Fibroblast of skin of back (primary cell): ENCODE results near the gene TAF4.
A peak's percentile ranks its signal among the peaks of the same experiment; 100 is the strongest.
"Not testable (repeated sequence)": the region's sequence is repeated elsewhere in the genome, so short reads cannot be mapped to it uniquely, and the experiment has no call there.

Experiments
- DNase-seq: peaks from one replicate; pipeline ENCODE4 v3.0.0-alpha.2; 2013

TAF4 gene

DNA sequence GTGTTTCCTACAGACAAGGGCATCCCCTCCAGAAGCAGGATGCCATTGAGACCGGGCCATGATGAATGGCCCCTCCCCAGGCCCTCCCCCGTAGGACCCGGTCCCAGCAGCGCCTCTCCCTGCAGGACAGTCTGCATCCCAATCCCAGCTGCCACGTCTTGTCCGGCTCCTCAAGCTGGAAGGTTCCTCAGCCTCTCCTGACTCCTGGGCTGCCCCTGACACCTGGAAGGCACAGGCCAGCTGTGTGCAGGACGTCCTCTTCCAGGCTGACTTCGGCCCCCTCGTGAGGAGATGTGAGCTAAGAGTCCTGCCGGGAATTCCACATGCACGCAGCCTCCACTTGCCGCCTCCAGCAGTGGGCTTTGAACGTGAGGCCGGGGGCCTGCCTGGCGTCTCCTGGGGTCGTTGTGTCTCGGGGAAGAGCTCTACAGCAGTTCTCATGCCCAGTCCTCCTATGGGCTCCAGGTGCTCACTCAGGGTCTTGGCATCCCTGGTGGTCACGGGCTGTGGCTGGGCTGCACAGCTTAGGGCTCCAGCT lies 64.4 kb downstream of the TAF4 start:
- no peak for DNase-seq

- no peak for DNase-seq
These were observed 67.1 kb downstream of the TAF4 start for GRCh38 chr20:61998343-61999121.

DNA sequence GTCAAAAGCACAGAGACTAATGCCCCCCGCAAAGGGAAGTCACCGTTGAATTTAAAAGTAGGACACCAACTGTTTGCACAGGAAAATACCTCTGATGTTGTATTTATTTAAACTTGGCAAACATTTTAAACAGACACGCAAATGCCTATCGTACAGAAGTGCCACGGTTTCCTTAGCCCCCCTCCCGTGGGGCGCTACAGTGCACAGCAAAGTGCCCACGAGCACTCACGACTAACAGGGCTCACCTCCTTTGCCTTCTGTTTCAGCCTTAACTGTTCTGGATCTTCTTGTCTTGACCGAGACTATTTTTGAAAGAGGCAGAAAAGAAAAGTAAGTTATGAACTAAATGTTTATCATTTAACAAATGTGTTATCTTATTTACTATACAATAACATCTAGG lies 67.8 kb downstream of the TAF4 start:
- DNase-seq, result no peak

- DNase-seq, result no peak
These were observed 68.3 kb downstream of the TAF4 start for GRCh38 chr20:61997372-61997771.

- no peak for DNase-seq
These were observed 71.1 kb downstream of the TAF4 start for GRCh38 chr20:61994546-61994945.

DNA sequence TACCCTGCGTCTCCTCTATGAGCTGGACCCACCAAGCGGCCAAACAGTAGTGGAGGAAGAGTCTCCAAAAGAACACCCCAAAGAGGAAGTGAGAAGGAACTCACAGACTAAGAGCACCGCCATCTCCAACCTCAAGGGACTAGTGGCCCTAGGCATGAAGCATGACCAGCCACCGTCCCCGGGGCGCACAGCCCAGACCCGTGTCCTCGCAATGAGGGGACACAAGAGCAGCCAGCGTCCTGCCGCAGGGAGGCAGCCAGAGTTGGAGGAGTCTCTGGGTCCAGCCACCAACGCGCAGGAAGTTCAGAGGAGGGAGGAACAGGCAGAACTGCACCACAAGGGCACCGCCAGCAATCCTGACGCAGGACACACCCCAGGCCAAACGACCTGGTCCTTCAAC lies 72.6 kb downstream of the TAF4 start:
- no peak for DNase-seq

DNA sequence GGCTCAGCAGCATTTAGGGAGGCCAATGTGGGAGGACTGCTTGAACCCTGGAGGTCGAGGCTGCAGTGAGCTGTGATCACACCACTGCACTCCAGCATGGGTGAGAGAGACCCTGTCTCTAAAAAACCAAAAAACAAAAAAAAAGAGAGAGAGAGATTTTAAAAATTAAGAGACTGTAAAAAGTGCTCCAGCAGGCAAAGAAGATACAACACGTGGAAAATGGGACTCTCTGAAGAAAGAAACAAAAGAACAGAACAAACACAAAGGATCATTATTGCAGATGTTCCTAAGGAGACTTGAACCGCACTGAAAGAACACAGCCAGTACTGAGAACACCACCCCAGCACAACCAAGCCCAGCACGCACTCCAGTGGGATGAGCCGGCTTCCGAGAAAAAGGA lies 74.2 kb downstream of the TAF4 start:
- no peak for DNase-seq

- DNase-seq, result no peak
These were observed 75.2 kb downstream of the TAF4 start for GRCh38 chr20:61990484-61990883.

DNA sequence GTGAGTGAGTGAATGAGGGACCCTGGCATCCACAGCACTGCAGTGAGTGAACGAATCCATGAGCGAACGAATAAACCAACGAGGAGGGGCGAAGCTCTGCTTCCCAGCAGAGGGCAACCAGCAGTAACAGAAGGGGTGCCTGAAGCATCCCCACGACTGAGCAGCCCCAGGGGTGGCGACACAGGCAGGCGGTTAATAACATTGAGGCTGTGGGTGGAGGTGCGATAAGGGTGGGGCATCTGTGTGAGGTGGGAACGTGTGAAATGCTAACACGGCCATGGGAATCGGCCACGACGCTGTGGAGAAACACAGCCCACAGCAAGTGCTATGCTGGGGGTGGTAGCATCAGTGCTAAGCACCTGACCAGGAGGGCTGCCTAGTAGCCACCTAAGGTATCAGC lies 75.9 kb downstream of the TAF4 start:
- DNase-seq, result no peak

DNA sequence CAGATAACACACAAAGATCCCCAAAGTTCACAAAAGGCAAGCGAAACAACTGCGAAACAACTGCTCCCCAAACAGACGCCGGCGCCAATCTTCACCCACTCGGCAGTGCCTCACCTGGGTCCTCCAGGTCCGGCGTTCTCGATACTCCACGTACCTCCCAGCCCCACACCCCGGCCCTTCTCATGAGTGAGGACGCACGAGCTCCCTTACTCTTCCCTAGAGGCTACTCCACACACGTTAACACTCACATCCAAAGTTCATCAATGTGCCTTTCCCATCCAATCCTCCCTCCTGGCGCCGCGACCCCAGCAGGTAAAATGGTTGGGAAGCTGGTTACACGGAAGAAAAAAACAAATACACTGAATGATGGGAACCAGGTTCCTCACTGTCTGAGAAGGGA lies 77.0 kb downstream of the TAF4 start:
- DNase-seq, result no peak

GRCh38 chr20:61986762-61987321 lies 78.8 kb downstream of the TAF4 start:
- DNase-seq, result no peak

DNA sequence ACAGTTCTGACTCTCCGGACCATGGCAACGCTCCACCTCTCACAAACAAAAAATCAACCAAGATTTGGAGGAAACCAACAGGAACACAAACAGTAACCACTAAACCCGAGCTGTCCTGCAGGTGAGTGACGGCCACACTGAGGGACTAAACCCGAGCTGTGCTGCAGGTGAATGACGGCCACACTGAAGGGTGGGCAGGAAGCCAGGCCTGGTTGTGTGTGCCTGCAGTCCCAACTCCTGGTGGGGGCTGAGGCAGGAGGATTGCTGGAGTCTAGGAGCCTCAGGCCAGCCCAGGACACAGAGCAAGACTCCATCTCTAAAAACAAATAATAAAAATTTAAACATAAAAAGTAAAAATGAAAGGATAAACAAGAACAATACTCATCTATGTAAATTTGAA lies 80.6 kb downstream of the TAF4 start:
- no peak for DNase-seq

GRCh38 chr20:61984431-61984830 lies 81.2 kb downstream of the TAF4 start:
- not testable (repeated sequence) for DNase-seq

GRCh38 chr20:61983965-61984364 lies 81.7 kb downstream of the TAF4 start:
- DNase-seq, result no peak

GRCh38 chr20:61982951-61983315 lies 82.7 kb downstream of the TAF4 start:
- DNase-seq, result no peak

GRCh38 chr20:61982191-61982950 lies 83.3 kb downstream of the TAF4 start:
- DNase-seq, result no peak

GRCh38 chr20:61981691-61982090 lies 84.0 kb downstream of the TAF4 start:
- not testable (repeated sequence) for DNase-seq

DNA sequence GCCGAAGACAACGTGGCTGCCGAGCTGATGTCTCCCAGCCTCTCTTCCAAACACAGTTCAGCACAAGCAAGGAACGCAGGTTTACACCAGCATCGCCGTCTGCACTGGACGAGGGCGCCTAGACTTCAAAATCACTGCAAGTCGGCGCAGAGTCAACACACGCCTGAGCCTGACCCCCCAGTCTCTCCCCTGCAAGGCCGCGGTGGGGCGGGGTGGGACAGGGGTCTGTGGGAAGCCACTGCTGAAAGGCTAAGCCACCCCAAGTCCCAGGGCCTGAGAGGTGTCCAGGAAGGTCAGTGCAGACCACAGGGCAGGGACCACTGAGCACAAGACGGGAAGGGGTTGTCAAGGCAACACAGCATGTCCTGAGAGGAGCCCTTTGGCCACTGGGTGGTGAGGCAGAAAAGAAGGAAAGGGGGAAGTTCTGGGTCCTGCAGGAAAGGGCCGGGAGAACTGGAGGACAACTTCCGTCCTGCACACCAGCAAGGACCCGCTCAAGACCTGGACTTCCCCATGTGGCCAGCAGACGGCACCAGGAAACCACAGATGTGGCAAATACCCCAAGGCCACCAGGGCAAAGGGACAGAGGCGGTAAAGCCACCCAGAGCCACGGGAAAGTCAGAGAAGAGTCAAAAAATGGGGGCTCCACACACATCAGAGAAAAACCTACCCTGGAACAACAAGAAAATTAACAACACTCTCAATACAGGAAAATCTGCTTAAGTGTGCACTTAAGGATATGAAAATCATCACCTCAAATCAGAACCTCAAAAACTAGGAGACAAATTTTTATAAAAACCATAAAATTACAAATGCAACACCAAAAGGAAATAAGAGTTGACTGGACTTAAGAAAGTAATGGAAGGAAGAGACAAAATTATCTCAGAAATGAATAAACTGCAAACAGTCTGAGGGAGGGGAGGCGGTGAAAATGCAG lies 84.8 kb downstream of the TAF4 start:
- DNase-seq, result peak; percentile 27

DNA sequence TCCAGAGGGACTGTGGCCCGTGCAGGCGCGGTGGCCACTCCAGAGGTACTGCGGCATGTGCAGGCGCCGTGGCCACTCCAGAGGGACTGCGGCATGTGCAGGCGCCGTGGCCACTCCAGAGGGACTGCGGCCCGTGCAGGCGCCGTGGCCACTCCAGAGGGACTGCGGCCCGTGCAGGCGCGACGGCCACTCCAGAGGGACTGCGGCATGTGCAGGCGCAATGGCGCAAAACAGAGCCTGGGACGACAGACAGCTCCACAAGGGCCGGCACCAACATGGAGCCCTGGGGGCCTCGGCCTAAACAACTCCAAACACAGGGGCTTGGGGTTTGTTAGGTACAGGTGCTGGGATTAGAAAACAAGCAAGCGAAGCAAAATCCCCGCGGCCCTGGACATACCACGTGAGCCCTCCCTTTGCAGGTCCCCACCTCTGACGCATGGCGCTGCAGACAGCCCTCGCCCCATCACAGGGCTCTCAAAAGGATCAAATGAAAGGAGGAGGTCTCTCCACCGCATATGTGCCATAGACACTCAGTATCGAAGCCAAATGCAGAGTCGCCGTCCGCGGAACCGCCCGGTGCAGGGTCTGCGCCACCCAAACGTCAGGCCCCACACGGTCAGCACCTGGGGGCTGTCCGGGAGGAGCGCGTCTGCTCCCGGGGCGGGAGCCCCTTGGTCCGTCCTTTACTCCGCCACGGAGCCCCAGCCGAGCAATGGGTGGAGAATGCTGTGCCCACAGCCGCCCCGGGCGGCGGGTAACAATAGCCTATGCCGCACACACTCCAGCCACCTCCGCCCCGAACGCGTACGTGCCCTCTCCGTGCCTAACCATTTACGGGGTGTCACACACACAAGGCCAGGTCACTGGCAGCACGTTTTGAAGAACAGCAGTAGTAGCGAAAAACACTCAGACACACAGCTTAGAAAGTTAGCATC lies 85.7 kb downstream of the TAF4 start:
- DNase-seq, result no peak

DNA sequence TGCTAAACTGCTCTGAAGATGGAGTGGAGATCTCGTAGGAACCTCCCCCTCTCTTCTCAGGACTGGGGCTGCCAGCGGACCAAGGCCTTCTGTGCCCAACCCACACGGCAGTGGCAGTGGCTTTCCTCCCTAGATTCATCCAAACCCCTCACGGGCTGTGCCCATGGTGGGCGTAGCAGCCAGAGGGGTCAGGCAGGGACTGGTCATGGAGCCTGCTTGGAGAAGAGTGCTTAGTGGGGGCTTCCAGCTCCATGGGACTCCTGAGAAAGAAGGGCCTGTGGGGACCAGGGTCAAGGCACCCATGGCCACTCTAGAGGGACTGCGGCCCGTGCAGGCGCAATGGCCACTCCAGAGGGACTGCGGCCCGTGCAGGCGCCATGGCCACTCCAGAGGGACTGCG lies 86.6 kb downstream of the TAF4 start:
- no peak for DNase-seq

DNA sequence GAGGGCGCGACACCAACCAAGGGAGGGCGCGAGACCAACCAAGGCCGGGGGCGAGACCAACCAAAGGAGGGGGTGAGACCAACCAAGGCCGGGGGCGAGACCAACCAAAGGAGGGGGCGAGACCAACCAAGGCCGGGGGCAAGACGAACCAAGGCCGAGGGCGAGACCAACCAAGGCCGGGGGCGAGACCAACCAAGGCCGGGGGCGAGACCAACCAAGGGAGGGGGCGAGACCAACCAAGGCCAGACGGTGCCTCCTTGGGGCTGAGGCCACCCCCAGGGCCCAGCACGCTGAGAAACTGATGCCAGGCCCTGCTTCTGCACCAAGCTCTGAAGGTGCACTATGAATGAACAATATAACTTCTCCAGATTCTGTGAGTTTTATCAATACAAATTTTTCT lies 87.2 kb downstream of the TAF4 start:
- DNase-seq, result no peak
